Coronary artery (tissue), 2 donors: ENCODE measurements around the gene CDH23.

ENCODE experiments used
- DNase-seq: peaks from one replicate; pipeline ENCODE4 v3.0.0-alpha.2; 2017; ENCODE audit warnings: low spot score
- H3K27ac ChIP-seq, 2 donors: fragments of 200-600 bp; sonication (generic); one replicate each; pipeline ENCODE4 v1.5.1; 2016 to 2019
- H3K4me3 ChIP-seq: fragments of 200-600 bp; sonication (generic); 2 replicates; pipeline ENCODE4 v1.5.1; 2016; ENCODE audit warnings: mild to moderate bottlenecking, moderate library complexity
- CTCF ChIP-seq: fragments of 200-600 bp; sonication (generic); IDR thresholded peaks from one replicate; pipeline ENCODE4 v1.5.1; 2019; ENCODE audit warnings: antibody characterized with exemption

Gene CDH23

DNA sequence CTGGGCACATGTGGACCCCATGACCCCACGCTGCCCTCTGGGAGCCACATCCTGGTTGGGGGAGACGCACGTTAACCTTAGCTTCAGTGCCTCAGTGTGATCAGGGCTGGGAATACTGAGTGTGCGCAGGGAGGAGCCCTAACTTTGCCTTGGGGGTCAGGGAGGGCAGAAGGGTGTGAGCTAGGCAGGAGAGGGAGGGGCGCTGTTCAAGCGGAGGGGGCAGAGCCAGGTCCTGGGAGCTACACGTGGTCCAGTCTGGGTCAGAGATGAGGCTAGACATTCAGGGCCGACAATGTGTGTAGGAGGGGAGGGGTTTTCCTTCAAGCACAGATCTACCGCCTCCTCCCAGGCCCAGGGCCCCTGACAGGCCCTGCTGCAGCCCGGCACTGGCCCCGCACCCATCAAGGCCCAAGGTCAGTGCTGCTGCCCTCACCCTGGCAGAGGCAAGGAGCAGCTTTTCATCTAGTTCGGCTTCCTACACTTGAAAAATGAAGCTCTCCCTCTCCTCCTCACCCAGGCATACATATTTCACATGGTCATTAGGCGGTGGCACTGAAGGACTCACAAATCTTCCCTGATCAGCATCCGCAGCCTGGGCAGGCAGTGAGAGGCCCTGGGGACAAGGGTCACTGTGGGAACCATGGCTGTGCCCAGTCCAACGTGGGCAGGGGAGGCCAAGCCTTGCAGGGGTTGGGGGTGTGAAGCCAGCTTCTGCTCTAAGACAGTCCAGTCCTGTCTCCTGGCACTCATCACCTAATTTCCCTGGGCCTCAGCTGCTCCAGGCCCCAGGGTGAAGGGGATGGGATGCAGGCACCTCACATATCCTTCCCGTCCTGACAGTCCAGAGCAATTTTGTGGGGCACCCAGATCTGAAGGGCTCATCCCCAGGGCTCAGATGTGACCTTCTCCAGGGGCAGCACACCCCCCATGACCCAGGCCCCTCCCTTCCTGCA, 275.6 kb downstream of the CDH23 start:
- no peak for TF ChIP-seq CTCF
- no peak overlapping the region for H3K27ac ChIP-seq

GRCh38 chr10:71675295-71675970, 278.7 kb downstream of the CDH23 start:
- DNase-seq: no peak
- Histone ChIP-seq H3K4me3 (no peak overlapping the region), H3K27ac (no peak overlapping the region)
- TF ChIP-seq CTCF: no peak

More for the DNA sequence above, 275.6 kb downstream of the CDH23 start:
- no peak for DNase-seq
- H3K4me3 ChIP-seq: no peak overlapping the region

DNA sequence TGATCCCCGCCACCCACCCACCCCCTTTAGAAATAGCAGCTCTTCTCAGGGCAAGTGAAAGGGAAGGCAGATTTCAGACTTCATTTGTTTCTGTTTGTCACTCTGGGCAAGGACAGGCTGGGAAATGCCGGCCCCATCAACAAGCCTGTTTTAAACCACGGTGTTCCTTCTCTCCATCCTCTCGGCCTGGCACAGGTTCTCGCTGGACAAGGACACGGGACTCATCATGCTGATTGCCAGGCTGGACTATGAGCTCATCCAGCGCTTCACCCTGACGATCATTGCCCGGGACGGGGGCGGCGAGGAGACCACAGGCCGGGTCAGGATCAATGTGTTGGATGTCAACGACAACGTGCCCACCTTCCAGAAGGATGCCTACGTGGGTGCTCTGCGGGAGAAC, 280.5 kb downstream of the CDH23 start:
- H3K4me3 ChIP-seq: no peak overlapping the region
- TF ChIP-seq CTCF: no peak
- H3K27ac ChIP-seq: no peak overlapping the region
- no peak for DNase-seq

GRCh38 chr10:71678057-71678805, 281.5 kb downstream of the CDH23 start:
- no peak for TF ChIP-seq CTCF
- DNase-seq: no peak
- H3K27ac ChIP-seq: no peak overlapping the region

GRCh38 chr10:71679425-71679824, 282.7 kb downstream of the CDH23 start:
- H3K27ac ChIP-seq: no peak overlapping the region
- TF ChIP-seq CTCF: no peak
- H3K4me3 ChIP-seq: no peak overlapping the region
- DNase-seq: no peak

More at GRCh38 chr10:71678057-71678805, 281.5 kb downstream of the CDH23 start:
- no peak overlapping the region for H3K4me3 ChIP-seq

- no peak overlapping the region for H3K27ac ChIP-seq
- no peak overlapping the region for H3K4me3 ChIP-seq
- no peak for DNase-seq
- TF ChIP-seq CTCF: no peak
Measured at GRCh38 chr10:71681977-71682376, 285.3 kb downstream of the CDH23 start.
